Neuronal stem cell (in vitro differentiated cells): ENCODE measurements around the gene SF3B4.

Experiments used
- DNase-seq: peaks from one replicate; pipeline ENCODE4 v3.0.0-alpha.2; 2013; ENCODE audit warnings: low spot score
- H2AFZ ChIP-seq: one replicate; pipeline ENCODE4 v1.6.1; 2013; ENCODE audit warnings: mild to moderate bottlenecking, low read length, inconsistent platforms
- H2AK5ac ChIP-seq: 2 replicates; pipeline ENCODE4 v1.6.1; 2013; ENCODE audit warnings: low read depth, mild to moderate bottlenecking, inconsistent platforms, low read length, moderate library complexity, mixed read lengths
- H2BK120ac ChIP-seq: 2 replicates; pipeline ENCODE4 v1.6.1; 2013; ENCODE audit warnings: low read depth, mild to moderate bottlenecking, inconsistent platforms, low read length, moderate library complexity, mixed read lengths
- H2BK12ac ChIP-seq: one replicate; pipeline ENCODE4 v1.6.1; 2013; ENCODE audit warnings: low read length, inconsistent platforms
- H2BK15ac ChIP-seq: 2 replicates; pipeline ENCODE4 v1.6.1; 2013; ENCODE audit warnings: mild to moderate bottlenecking, low read length, inconsistent platforms, mixed read lengths
- H2BK5ac ChIP-seq: one replicate; pipeline ENCODE4 v1.6.1; 2013; ENCODE audit warnings: inconsistent platforms, mild to moderate bottlenecking, low read length, moderate library complexity
- H3K14ac ChIP-seq: one replicate; pipeline ENCODE4 v1.6.1; 2013; ENCODE audit warnings: low read length, inconsistent platforms
- H3K18ac ChIP-seq: 2 replicates; pipeline ENCODE4 v1.6.1; 2013; ENCODE audit warnings: low read length, inconsistent platforms
- H3K23ac ChIP-seq: 2 replicates; pipeline ENCODE4 v1.6.1; 2013; ENCODE audit warnings: low read depth, mild to moderate bottlenecking, mixed read lengths, low read length, inconsistent platforms; ENCODE audit not compliant: poor library complexity
- H3K27ac ChIP-seq: replicated peaks from 3 replicates; pipeline ENCODE4 v1.5.1; 2013; ENCODE audit warnings: low read length, inconsistent platforms
- H3K27me3 ChIP-seq, 3 experiments: 2 replicates each; pipeline ENCODE4 v1.6.1; 2013; ENCODE audit warnings: low read length in 3 of 3, mild to moderate bottlenecking in 2 of 3, inconsistent platforms in 1 of 3, low read depth in 1 of 3, mixed read lengths in 1 of 3, moderate library complexity in 1 of 3; ENCODE audit not compliant: control insufficient read depth in 3 of 3, insufficient read depth in 3 of 3
- H3K36me3 ChIP-seq, 2 donors: replicated peaks in 1 of 2; 2 replicates each; pipeline ENCODE4 v1.6.1; 2013; ENCODE audit warnings: low read length in 2 of 2; ENCODE audit not compliant: control insufficient read depth in 2 of 2, insufficient read depth in 2 of 2
- H3K4ac ChIP-seq: 2 replicates; pipeline ENCODE4 v1.6.1; 2013; ENCODE audit warnings: inconsistent platforms, mild to moderate bottlenecking, low read length, moderate library complexity
- H3K4me1 ChIP-seq, 2 donors: 1 replicate in 1 of 2; 2 replicates in 1 of 2; pipeline ENCODE4 v1.6.1; 2013; ENCODE audit warnings: low read length in 2 of 2, low read depth in 1 of 2; ENCODE audit not compliant: control insufficient read depth in 2 of 2, insufficient read depth in 1 of 2
- H3K4me2 ChIP-seq: one replicate; pipeline ENCODE4 v1.6.1; 2013; ENCODE audit warnings: mild to moderate bottlenecking, low read length, inconsistent platforms; ENCODE audit not compliant: insufficient read depth, poor library complexity, severe bottlenecking
- H3K4me3 ChIP-seq, 2 donors: 2 replicates each; pipeline ENCODE4 v1.5.1; 2013; ENCODE audit warnings: low read length in 2 of 2, mild to moderate bottlenecking in 2 of 2, inconsistent platforms in 1 of 2, moderate library complexity in 1 of 2
- H3K79me1 ChIP-seq: one replicate; pipeline ENCODE4 v1.6.1; 2013; ENCODE audit warnings: low read depth, mild to moderate bottlenecking, inconsistent platforms, low read length, moderate library complexity
- H3K9ac ChIP-seq: one replicate; pipeline ENCODE4 v1.6.1; 2013; ENCODE audit warnings: mild to moderate bottlenecking, low read depth, low read length, inconsistent platforms; ENCODE audit not compliant: poor library complexity
- H3K9me3 ChIP-seq, 2 donors: replicated peaks in 1 of 2; 2 replicates each; pipeline versions ENCODE3 to v1.6.1; 2013; ENCODE audit warnings: low read length in 2 of 2, mild to moderate bottlenecking in 2 of 2, inconsistent platforms in 1 of 2, low read depth in 1 of 2, mixed read lengths in 1 of 2, moderate library complexity in 1 of 2; ENCODE audit not compliant: control insufficient read depth in 2 of 2, insufficient read depth in 1 of 2
- H4K8ac ChIP-seq: one replicate; pipeline ENCODE4 v1.6.1; 2013; ENCODE audit warnings: low read depth, mild to moderate bottlenecking, inconsistent platforms, low read length, moderate library complexity
- H4K91ac ChIP-seq: one replicate; pipeline ENCODE4 v1.6.1; 2013; ENCODE audit warnings: low read length, low read depth, mild to moderate bottlenecking, inconsistent platforms; ENCODE audit not compliant: poor library complexity
- WGBS, 2 donors: extraction: QIAGEN DNeasy Blood & Tissue Kit; methylation state at CpG; one replicate each; pipeline ENCODE4 v1.1.7; 2013; ENCODE audit warnings: missing lambda C conversion rate in 2 of 2, mixed read lengths in 1 of 2; ENCODE audit not compliant: insufficient read length in 2 of 2, insufficient replicate concordance in 1 of 2; ENCODE audit errors: extremely low coverage in 2 of 2; 5-methylcytosine and 5-hydroxymethylcytosine counted together

The SF3B4 gene

DNA sequence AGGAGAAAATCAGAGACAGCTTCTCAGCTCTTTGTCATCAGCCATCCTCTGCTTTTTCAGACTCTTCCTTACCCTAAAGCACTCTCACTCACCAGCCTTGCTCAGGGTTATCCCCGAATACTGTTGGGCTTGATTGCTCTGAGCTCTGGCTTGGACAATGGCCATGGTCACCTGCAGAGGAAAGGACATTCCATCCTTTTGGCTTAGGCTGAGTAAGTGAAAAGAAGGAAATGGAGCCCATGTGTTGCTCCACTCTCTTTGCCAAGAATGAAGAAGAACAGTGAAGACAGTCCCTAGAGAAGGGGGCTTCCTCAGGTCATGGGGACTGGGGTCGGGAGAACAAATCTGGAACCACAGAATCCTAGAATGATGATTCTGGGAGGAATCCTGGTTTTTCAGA, 6.8 kb upstream of the SF3B4 start:
- no peak overlapping the region for H2AFZ ChIP-seq
- H3K27ac ChIP-seq: no peak overlapping the region
- no peak for DNase-seq
- no peak overlapping the region for H3K14ac ChIP-seq
- H2AK5ac ChIP-seq: no peak overlapping the region
- H3K4me1 ChIP-seq: peaks cover 14 to 18% of the 10 kb centered on the region in 2 donors
- H3K4ac ChIP-seq: no peak overlapping the region
- H2BK120ac ChIP-seq: no peak overlapping the region
- no peak overlapping the region for H2BK15ac ChIP-seq
- no peak overlapping the region for H3K23ac ChIP-seq
- no CpG with 5 or more reads among the region's 2 CpGs for WGBS, 2 donors
- H4K91ac ChIP-seq: no peak overlapping the region
- no peak overlapping the region for H3K4me3 ChIP-seq
- no peak overlapping the region for H4K8ac ChIP-seq
- H3K18ac ChIP-seq: no peak overlapping the region
- H2BK12ac ChIP-seq: no peak overlapping the region
- H2BK5ac ChIP-seq: no peak overlapping the region
- H3K9me3 ChIP-seq: no peaks in the 10 kb centered on the region
- H3K4me2 ChIP-seq: no peak overlapping the region
- H3K27me3 ChIP-seq: no peaks in the 10 kb centered on the region
- no peaks in the 10 kb centered on the region for H3K79me1 ChIP-seq
- no peak overlapping the region for H3K9ac ChIP-seq
- H3K36me3 ChIP-seq: no peaks in the 10 kb centered on the region

DNA sequence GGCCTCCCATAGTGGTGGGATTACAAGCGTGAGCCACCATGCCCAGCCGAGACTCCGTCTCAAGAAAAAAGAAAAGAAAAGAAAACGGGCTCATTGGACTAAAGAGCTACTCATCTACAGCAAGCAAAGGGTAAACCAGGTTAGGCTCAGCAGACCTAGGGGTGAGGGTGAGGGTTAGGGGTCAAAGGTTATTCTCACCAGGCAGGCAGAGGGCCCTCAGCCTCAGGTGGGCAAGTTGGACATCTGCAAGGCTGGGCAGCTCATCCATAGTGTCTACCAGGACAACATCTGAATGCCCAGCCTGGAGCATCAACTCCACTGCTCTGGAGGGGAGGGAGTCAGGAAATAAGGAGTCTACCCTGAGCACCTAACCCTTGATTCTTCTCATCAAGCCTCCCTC, 5.6 kb upstream of the SF3B4 start:
- Histone ChIP-seq H3K23ac (no peak overlapping the region), H3K9ac (no peak overlapping the region), H3K79me1 (no peaks in the 10 kb centered on the region), H3K18ac (no peak overlapping the region), H3K27me3 (no peaks in the 10 kb centered on the region), H2BK15ac (no peak overlapping the region), H3K4ac (no peak overlapping the region), H3K36me3 (no peaks in the 10 kb centered on the region), H2BK120ac (no peak overlapping the region), H4K8ac (no peak overlapping the region), H3K27ac (no peak overlapping the region), H2BK5ac (no peak overlapping the region), H4K91ac (no peak overlapping the region), H2AK5ac (no peak overlapping the region), H3K4me3 (peak overlapping the region in 1 of 2 donors; percentile 23), H3K4me1 (peaks cover 13 to 17% of the 10 kb centered on the region in 2 donors), H3K9me3 (no peaks in the 10 kb centered on the region), H2AFZ (no peak overlapping the region), H2BK12ac (no peak overlapping the region), H3K14ac (no peak overlapping the region), H3K4me2 (no peak overlapping the region)
- no CpG with 5 or more reads among the region's 4 CpGs for WGBS, 2 donors
- no peak for DNase-seq

DNA sequence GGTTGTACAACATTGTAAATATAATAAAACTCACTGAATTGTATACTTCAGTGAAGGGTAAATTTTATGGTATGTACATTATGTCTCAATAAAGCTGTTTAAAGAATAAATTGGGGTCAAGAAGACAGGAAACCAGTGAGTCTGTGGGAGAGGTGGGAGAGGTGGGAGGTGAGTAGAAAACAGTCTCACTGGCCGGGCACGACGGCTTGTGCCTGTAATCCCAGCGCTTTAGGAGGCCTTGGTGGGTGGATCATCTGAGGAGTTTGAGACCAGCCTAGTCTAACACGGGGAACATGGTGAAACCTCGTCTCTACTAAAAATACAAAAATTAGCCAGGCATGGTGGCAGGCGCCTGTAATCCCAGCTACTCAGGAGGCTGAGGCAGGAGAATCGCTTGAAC, 4.9 kb upstream of the SF3B4 start:
- H3K9ac ChIP-seq: no peak overlapping the region
- H3K4me2 ChIP-seq: no peak overlapping the region
- H3K23ac ChIP-seq: no peak overlapping the region
- WGBS, 2 donors: no CpG with 5 or more reads among the region's 8 CpGs
- H3K4me1 ChIP-seq: peaks cover 8 to 15% of the 10 kb centered on the region in 2 donors
- no peak overlapping the region for H3K18ac ChIP-seq
- H3K9me3 ChIP-seq: no peaks in the 10 kb centered on the region
- H3K27me3 ChIP-seq: no peaks in the 10 kb centered on the region
- H3K79me1 ChIP-seq: no peaks in the 10 kb centered on the region
- H4K91ac ChIP-seq: no peak overlapping the region
- H2BK12ac ChIP-seq: no peak overlapping the region
- no peak overlapping the region for H3K27ac ChIP-seq
- no peak overlapping the region for H3K4ac ChIP-seq
- H2BK15ac ChIP-seq: no peak overlapping the region
- no peak overlapping the region for H2BK120ac ChIP-seq
- H2AFZ ChIP-seq: no peak overlapping the region
- H2AK5ac ChIP-seq: no peak overlapping the region
- H4K8ac ChIP-seq: no peak overlapping the region
- H2BK5ac ChIP-seq: no peak overlapping the region
- no peaks in the 10 kb centered on the region for H3K36me3 ChIP-seq
- DNase-seq: no peak
- no peak overlapping the region for H3K4me3 ChIP-seq
- no peak overlapping the region for H3K14ac ChIP-seq

DNA sequence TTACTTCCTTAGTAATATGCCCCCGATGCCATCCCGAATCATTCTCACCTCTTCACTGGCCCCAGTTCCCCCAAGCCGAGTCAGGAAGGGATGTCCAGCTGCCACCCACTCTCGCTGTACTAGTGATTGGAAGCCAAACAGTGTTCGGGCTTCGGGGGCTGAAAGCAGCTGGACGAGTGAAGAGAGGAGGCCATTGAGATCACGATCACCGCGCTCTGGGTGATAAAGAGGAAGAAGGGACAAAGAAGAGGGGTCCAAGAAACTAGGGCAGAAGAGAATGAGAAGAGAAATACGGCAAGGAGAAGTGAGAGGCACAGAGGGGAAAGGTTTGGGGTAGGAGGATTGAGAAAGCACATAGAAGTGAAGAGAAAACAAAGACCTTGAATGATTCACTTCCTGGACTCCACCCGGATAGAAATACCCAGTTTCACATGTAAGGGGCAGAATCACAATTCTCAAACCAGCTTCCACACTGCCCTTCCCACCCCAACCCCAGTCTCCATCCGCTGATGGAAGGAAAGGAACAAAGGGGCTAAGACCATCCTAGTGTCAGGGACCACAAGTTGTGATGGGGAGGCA, 3.7 kb upstream of the SF3B4 start:
- H3K23ac ChIP-seq: no peak overlapping the region
- no peak overlapping the region for H4K8ac ChIP-seq
- H3K4me3 ChIP-seq: no peak overlapping the region
- no peak overlapping the region for H3K4ac ChIP-seq
- H3K9me3 ChIP-seq: no peaks in the 10 kb centered on the region
- peak overlapping the region; percentile 17 for H2AFZ ChIP-seq
- no peak overlapping the region for H2AK5ac ChIP-seq
- no peak overlapping the region for H2BK120ac ChIP-seq
- peaks cover 3 to 6% of the 10 kb centered on the region in 2 donors for H3K36me3 ChIP-seq
- no peak overlapping the region for H2BK12ac ChIP-seq
- DNase-seq: no peak
- WGBS, 2 donors: no CpG with 5 or more reads among the region's 13 CpGs
- no peak overlapping the region for H3K4me2 ChIP-seq
- H4K91ac ChIP-seq: no peak overlapping the region
- H2BK5ac ChIP-seq: no peak overlapping the region
- H3K27me3 ChIP-seq: no peaks in the 10 kb centered on the region
- H3K18ac ChIP-seq: no peak overlapping the region
- no peak overlapping the region for H3K14ac ChIP-seq
- H3K4me1 ChIP-seq: peaks cover 7% of the 10 kb centered on the region in 2 donors
- H3K9ac ChIP-seq: no peak overlapping the region
- no peak overlapping the region for H3K27ac ChIP-seq
- no peak overlapping the region for H2BK15ac ChIP-seq
- peaks cover 3% of the 10 kb centered on the region for H3K79me1 ChIP-seq
